ENCODE results near the gene PROX1.
"Not testable (repeated sequence)": the region's sequence is repeated elsewhere in the genome, so short reads cannot be mapped to it uniquely, and the experiment has no call there.

The PROX1 gene

DNA sequence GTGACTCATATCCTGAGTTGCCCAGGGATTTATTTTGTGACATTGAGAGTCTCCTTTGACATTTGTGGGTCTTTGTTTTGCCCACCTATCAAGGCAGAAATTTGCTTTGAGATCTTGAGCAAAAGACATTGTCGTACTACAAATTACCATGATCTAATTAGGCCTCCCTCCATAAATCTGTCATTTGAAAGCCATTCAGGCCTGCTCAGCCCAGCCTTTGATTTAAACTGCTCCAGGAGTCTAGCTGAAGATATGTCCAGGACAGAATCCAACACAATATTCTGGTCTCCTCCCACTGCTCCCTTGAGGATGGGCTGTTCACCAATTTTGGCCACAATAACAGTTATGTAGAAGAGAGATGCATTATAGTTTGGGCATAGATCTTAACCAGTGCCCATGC lies 86.7 kb downstream of the PROX1 start:
- H3K27me3 Mint-ChIP-seq: peaks cover 16% of the 10 kb centered on the region
- no peak overlapping the region for H3K4me3 Mint-ChIP-seq
- no peaks in the 10 kb centered on the region for H3K36me3 Mint-ChIP-seq (ENCODE audit: low read depth)
- H3K9me3 Mint-ChIP-seq: no peaks in the 10 kb centered on the region
- H3K27ac Mint-ChIP-seq: no peak overlapping the region
- no peak for DNase-seq
- no peaks in the 10 kb centered on the region for H3K4me1 Mint-ChIP-seq (ENCODE audit: low read depth)

DNA sequence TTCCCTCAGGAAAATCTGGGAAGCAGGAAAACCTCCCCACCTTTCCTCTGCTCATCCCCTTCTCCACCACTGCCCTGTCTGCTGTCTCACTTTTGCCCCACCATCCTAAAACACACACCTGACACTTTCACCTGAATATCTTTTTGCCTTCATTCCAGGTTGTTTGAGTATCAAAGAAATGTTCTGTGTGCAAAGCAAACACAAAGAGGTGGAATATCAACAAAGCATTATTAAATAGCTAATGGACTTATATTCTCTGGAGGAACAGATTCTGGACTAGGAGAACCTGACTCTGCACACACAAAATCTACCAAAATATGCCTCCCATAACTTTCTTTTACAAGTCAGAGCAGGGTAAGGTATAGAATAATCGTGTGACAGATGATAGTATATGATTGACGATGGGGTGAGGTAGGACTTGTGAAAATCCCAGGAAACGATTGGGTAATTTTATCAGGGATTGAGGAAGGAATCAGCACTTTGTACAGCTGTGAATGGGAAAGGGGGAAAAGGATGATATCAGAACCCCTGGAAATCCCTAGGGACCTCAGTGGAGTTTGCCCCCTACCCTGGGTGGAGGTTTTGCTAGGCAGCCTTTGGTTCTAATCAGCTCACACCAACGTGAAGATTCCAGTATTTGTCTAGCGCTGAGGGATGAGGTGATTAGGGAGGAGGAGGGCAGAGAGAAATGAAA lies 87.7 kb downstream of the PROX1 start:
- no peak for DNase-seq
- H3K27ac Mint-ChIP-seq: no peak overlapping the region
- no peaks in the 10 kb centered on the region for H3K9me3 Mint-ChIP-seq
- H3K27me3 Mint-ChIP-seq: peaks cover 16% of the 10 kb centered on the region
- H3K4me3 Mint-ChIP-seq: no peak overlapping the region
- H3K4me1 Mint-ChIP-seq (ENCODE audit: low read depth): no peaks in the 10 kb centered on the region
- no peaks in the 10 kb centered on the region for H3K36me3 Mint-ChIP-seq (ENCODE audit: low read depth)

DNA sequence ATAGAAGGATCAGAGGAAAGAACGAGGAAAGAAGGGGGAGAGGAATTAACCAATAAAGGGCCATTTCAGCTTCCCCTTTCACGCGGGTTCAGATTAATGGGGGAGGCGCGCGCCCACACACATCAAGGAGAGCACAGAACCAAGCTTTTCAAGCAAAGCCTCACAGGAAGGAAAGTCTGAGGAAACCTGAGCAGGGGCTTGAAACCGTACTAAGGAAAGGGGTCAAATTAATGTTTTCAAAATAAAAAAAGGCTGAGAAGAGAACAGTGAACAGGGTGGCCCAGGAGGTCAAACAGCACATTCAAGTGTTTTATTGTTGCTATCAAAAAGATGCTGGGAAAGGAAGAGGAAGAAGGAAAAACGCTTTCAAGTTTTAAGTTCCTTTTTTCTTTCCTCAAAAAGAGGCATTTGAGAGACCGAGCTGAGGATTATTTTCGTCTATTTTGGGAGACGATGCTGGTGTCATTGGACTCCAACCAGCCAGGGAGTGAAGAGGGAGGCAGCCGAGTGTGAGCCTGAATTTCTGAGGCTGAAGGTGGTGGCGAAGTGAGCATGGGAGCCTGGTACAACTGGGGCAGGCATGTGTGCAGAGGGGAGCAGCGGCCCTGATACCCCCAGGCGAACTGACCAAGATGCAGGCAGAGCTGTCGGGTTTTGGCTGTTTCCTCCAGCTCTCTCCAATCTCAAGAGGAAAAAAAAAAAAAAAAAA lies 88.4 kb downstream of the PROX1 start:
- Mint-ChIP-seq H3K36me3 (ENCODE audit: low read depth) (no peaks in the 10 kb centered on the region), H3K9me3 (no peaks in the 10 kb centered on the region), H3K4me3 (no peak overlapping the region), H3K4me1 (ENCODE audit: low read depth) (no peaks in the 10 kb centered on the region), H3K27me3 (peaks cover 16% of the 10 kb centered on the region), H3K27ac (no peak overlapping the region)
- no peak for DNase-seq

DNA sequence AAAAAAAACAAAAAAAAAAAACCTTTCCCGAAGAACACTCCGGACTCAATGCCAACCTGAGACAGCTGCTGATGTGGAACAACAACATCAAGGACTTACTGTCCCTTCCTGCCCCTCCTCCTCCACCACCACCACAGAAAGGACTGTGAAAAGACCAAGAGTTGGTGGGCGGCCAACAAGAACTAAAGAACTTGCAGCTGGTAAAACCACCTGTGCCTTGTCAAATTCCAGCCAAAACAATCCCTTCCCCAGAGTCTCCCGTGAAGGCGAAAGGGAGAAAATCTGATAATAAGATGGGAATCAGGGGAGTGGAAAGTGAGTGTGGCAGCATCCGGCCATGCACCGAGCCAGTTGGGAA lies 88.9 kb downstream of the PROX1 start:
- H3K27me3 Mint-ChIP-seq: peaks cover 16% of the 10 kb centered on the region

DNA sequence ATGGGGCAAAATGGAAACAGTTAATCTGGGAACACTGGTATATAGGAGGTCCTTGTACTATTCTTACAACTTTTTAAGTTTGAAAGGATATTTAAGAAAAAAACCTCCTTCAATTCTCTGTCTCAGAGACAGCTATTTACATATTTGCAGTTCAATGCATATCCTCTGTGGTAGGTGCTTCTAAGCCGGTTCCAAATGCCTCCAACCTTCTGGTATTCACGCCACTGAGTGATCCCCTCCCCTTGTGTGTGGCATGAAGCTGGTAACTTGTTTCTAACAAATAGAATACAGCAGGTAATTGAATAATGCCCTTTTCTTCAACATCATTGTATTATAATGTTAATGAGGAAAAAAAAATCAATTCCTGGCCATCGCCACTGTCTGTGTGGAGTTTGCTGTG lies 91.2 kb downstream of the PROX1 start:
- no peaks in the 10 kb centered on the region for H3K4me1 Mint-ChIP-seq (ENCODE audit: low read depth)
- H3K4me3 Mint-ChIP-seq: no peak overlapping the region
- H3K9me3 Mint-ChIP-seq: no peaks in the 10 kb centered on the region
- H3K27ac Mint-ChIP-seq: no peak overlapping the region
- H3K27me3 Mint-ChIP-seq: peaks cover 14% of the 10 kb centered on the region
- no peak for DNase-seq
- H3K36me3 Mint-ChIP-seq (ENCODE audit: low read depth): no peaks in the 10 kb centered on the region

More for the DNA sequence above, 88.9 kb downstream of the PROX1 start:
- no peak overlapping the region for H3K4me3 Mint-ChIP-seq
- no peaks in the 10 kb centered on the region for H3K4me1 Mint-ChIP-seq (ENCODE audit: low read depth)
- no peaks in the 10 kb centered on the region for H3K36me3 Mint-ChIP-seq (ENCODE audit: low read depth)
- no peak overlapping the region for H3K27ac Mint-ChIP-seq
- H3K9me3 Mint-ChIP-seq: no peaks in the 10 kb centered on the region
- DNase-seq: no peak

DNA sequence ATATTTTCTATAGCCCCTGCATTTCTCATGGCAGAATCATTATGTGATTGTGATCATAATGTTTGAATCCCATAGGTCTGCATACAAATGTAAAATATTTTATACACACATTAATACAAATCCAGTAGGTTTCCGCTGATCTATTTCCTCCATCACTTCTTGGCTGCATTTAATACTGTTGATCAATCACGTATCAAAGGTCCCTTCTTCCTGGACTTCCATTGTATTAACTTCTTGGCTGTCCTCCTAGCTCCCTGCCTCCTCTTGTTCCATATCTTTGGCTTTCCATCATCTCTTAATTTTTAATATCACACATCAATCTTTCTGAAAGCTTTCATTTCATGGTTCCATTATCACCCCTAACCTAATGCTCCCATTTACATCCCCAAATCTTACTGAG lies 97.6 kb downstream of the PROX1 start:
- H3K4me3 Mint-ChIP-seq: no peak overlapping the region
- no peaks in the 10 kb centered on the region for H3K27me3 Mint-ChIP-seq
- H3K36me3 Mint-ChIP-seq (ENCODE audit: low read depth): no peaks in the 10 kb centered on the region
- H3K27ac Mint-ChIP-seq: no peak overlapping the region
- no peak for DNase-seq
- H3K4me1 Mint-ChIP-seq (ENCODE audit: low read depth): no peaks in the 10 kb centered on the region
- peaks cover 5% of the 10 kb centered on the region for H3K9me3 Mint-ChIP-seq

DNA sequence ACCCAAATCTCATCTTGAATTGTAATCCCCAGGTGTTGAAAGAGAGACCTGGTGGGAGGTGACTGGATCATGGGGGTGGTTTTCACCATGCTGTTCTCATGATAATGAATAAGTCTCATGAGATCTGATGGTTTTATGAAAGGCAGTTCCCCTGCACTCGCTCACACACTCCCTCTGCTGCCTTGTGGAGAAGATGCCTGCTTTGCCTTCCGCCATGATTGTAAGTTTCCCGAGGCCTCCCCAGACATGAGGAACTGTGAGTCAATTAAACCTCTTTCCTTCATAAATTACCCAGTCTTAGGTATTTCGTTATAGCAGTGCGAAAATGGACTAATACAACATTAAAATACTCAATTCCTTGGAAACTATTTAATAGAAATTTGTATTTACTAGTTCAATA lies 99.2 kb downstream of the PROX1 start:
- H3K27me3 Mint-ChIP-seq: no peaks in the 10 kb centered on the region
- H3K9me3 Mint-ChIP-seq: peaks cover 5% of the 10 kb centered on the region
- H3K27ac Mint-ChIP-seq: no peak overlapping the region
- H3K36me3 Mint-ChIP-seq (ENCODE audit: low read depth): no peaks in the 10 kb centered on the region
- no peak overlapping the region for H3K4me3 Mint-ChIP-seq
- no peak for DNase-seq
- no peaks in the 10 kb centered on the region for H3K4me1 Mint-ChIP-seq (ENCODE audit: low read depth)

DNA sequence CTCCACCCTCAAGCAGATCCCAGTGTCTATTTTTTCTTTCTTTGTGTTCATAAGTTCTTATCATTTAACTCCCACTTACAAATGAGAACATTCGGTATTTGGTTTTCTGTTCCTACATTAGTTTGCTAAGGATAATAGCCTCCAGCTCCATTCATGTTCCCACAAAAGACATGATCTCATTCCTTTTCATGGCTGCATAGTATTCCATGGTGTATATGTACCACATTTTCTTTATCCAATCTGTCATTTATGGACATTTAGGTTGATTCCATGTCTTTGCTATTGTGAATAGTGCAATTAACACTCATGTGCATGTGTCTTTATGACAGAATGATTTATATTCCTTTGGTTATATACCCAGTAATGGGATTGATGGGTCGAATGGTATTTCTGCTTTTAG lies 101.2 kb downstream of the PROX1 start:
- not testable (repeated sequence) for H3K36me3 Mint-ChIP-seq (ENCODE audit: low read depth); H3K27me3 Mint-ChIP-seq; H3K27ac Mint-ChIP-seq; H3K4me1 Mint-ChIP-seq (ENCODE audit: low read depth); H3K9me3 Mint-ChIP-seq; H3K4me3 Mint-ChIP-seq; DNase-seq

Data from activated T-cell treated with anti-CD3 and anti-CD28 coated beads, Interleukin-2, amount 50 U/mL, for 24 hours (primary cell).